Limb (tissue), 2 donors: ENCODE measurements around the gene CYP1A1.
A peak's percentile ranks its signal among the peaks of the same experiment; 100 is the strongest.

Experiments
- DNase-seq, 2 donors: peaks; one replicate each; pipeline ENCODE4 v3.0.0-alpha.2; 2016; ENCODE audit errors: extremely low spot score in 2 of 2

The CYP1A1 gene, protein sequence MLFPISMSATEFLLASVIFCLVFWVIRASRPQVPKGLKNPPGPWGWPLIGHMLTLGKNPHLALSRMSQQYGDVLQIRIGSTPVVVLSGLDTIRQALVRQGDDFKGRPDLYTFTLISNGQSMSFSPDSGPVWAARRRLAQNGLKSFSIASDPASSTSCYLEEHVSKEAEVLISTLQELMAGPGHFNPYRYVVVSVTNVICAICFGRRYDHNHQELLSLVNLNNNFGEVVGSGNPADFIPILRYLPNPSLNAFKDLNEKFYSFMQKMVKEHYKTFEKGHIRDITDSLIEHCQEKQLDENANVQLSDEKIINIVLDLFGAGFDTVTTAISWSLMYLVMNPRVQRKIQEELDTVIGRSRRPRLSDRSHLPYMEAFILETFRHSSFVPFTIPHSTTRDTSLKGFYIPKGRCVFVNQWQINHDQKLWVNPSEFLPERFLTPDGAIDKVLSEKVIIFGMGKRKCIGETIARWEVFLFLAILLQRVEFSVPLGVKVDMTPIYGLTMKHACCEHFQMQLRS

DNA sequence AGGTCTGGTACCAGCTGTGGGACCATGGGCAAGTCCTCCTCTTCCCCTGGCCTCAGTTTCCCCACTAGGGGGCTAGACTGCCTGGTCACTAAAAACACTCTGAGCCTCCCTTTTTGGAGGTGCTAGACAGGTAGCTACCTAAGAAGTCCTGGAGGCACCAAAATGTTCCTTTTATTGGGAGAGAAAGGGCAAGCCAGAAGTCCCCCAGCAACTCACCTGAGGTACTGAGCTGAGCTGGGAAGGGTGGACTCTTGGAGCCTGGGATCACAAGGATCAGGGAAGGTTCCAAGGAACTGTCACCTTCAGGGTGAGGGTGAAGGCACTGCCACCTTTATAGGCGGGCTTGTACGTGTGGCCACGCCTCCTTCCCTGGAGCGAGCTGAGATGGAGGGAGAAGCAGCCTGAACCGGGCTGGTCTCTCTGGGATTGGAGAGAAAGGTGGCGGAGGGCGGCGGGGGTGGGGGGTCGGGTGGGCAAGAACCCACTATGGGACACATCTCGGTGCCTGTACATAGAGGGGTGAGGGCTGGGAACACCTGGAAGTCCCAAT is at the start of gene CYP1A1:
TSS of gene CYP1A1 (minus strand) at position 304 of the 550 bp plus-strand sequence. CDS start 2,431 bp downstream, outside the sequence.
- DNase-seq = no peak

DNA sequence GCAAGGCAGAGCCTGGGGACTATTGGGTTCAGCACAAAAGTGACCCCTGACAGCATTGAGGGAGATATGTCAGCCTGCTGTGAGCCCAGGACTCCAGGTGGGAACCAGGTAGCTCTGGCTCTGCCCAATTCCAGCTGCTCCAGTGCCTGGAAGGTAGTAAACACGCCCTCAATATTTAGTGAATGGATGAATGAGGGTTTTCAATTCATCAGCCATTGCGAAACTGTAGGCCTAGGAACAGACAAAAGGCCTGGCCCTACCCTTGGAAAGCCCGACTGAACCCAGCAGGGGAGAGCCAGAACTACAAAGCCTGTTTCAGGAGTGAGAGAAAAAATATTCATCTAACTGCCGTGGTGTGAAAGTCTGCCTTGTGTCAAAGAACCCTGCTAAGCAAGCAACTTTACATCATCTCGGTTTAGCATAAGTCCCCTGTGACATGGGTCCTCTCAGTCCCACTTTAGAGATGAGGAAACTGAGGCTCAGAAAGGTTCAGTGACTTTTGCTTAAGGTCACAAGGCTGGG is 48.5 kb upstream of the CYP1A1 start:
- DNase-seq = no peak

DNA sequence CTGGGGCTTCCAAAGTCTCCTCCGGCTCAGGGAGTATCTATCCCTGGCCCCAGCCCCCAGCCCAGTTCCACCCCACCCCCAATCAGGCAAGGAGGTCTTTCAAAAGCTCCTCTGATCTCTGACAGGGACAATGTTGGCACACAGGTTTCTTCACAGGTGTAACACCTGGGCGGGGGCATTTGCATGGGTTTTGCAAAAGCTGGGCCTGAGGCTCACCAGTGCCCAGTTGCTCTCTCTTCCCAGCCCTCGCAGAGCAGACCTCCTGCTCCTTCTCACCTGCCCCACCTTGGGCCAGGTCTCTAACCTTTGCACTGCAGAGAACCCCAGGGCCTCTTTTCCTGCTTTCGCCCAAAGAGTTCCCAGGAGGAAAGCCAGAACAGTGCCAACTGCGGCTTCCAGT is 48.0 kb upstream of the CYP1A1 start:
- DNase-seq = no peak

DNA sequence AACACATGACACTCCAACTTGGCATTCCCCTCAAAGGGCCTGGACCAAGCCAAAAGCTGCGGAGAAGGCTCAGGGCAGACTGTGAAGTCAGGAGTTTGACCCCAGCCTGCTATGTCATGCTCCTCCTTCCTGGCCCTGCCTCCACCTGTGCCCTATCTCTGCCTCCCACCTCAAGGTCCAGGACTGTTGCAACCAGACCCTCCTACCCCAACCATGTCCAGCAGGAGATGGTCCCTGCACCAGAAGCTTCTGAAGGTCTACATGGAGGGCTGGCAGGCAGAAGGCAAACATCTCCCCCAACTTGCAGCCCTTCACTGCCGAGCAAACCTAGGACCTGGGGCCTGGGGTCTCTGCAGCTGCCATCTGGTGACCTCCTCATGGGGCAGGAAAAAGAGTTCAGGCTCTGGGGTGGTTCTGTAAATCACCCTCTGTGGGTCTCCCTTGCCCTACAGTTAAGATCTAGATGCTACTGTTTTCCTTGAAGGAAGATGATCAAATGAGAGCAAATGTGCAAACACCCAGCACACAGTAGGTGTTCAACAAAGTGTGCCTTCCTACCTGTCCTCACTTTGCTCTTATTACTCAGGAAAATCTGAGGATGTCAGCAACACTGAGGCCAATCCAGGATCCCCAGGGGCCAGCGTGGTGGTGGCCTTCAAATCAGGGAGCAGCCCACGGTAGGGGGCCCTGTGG is 45.0 kb upstream of the CYP1A1 start:
- no peak for DNase-seq

DNA sequence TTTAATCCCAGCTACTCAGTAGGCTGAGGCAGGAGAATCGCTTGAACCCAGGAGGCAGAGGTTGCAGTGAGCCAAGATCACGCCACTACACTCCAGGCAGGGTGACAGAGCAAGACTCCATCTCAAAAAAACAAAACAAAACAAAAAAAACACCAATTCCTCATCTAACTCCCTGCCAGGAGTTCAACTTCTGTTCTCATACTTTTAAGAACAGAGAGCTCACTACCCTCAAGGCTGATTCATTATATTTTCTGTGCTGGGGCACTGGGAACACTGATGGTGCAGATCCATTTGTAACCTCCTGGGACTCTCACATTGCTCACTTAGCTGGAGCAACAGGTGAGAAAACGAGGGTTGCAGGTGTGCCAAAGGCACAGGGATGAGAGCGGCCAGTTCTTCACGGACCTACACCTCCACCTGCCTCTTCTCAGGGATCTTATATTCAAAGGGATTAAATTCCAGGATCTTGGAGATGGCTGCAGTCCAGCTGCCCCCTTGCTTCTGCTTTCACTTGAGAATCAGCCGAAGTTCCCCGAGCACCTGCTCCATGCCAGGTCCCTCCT is 44.2 kb upstream of the CYP1A1 start:
- DNase-seq = no peak

DNA sequence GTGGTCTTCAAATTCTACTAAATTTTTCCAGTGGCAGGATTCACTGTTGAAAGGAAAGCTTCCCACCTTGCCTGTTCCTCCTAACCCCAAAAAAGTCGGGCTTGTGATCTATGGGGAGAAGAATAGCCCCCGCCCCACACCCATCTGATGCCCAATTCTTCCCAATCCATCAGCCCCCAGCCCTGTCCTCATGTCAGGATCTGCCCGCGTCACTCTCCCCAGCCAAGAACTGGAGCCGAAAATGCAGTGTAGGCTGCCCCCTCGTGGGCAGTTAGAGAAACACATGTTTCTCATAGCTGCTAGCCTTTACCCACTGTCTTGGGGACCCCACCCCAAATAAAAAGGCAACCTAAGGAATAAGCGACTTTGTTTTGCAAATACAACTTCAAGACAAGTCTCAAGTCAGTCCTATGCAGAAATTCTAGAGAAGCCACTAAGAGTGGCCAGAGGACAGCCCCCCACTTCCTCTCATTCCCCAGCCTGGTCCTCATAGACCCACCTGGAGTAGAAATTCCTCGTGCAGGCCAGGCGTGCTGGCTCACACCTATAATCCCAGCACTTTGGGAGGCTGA is 43.5 kb upstream of the CYP1A1 start:
- peak; percentile 75 to 77 for DNase-seq

DNA sequence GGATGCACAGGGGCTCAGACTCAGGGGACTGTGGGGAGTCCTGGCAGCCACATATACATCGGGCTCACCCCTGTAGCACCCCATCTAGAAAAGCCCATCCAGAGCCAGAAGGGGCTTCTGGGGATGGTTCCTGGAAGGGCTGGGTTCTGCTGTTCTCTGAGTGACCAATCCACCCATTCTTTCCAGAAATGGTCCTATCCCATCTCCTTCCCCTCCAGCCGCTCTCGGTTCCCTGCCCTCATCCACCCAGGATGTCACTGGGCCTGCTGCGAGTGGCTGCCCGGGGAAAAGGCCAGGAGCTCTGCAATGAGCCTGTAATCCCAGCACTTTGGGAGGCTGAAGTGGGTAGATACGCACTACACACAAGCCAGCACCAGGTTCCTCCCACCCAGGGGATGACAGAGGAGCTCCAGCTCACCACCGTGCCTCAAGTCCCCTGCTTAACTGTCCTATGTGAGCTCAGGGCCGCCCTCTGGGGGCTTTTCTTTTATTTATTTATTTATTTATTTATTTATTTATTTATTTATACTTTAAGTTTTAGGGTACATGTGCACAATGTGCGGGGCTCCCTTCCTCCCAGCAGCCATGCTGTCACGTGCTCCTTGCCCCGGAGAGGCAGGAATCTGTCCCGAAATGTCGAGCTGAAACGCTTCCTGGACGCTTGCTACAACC is 42.9 kb upstream of the CYP1A1 start:
- DNase-seq = no peak

DNA sequence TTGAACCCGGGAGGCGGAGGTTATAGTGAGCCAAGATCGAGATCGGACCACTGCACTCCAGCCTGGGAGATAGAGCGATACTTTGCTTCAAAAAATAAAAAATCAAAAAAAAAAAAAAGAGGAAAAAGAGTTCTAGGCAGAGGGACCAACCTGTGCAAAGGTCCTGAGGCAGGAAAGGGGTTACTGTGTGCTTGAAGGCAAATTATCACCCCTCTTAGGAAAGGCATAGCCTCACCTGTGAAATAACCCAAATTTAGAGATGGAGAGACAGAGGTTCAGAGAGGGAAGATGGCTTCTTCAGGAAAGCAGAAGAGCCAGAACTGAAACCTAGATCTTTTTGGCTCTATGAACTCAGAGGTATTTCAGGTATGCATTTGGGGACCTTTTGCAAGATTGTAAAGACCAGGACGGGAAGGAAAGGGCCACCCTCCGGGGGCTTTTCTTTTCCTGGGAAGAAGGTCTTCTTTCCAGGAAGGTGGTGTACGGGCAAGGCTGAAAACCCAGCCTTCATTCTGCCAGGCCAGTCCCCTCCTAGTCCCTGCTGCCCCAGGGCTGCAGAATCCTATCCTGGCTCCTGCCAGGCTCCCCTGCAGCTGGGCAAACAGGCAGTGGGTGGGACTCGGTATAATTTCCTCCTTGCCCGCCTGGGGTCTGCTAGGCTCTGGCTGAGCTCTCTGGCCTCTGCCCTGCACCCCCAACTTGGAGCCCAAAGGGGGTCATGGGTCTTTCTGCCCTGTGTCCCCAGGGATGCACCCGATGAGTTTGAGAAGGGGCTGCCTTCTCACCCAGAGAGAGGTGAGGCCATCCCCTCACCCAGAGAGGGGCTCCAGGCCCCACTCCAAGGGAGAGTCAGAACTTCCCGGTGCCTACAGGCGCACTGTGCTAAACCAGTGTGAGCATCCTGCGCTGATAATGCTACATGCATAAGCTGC is 42.1 kb upstream of the CYP1A1 start:
- no peak for DNase-seq

DNA sequence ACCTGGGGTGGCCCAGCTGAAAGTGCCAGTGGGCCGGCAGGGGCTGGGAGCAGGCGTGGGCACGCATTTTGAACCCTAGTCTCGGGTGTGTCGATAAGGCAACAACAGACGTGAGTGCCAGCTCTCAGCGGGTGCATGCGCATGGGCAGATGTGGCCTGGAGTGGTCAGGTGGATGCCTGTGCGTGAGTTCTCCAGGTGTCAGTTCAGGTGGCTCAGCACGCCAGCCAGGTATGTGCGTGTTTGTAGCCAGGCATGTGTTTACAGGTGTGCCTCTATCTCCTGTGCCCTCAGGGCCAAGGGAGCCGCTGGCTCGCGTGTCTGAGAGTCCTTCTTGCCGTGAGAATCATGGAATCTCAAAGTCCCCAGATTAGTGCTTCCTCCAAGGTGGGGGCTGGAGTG is 38.1 kb upstream of the CYP1A1 start:
- no peak for DNase-seq

DNA sequence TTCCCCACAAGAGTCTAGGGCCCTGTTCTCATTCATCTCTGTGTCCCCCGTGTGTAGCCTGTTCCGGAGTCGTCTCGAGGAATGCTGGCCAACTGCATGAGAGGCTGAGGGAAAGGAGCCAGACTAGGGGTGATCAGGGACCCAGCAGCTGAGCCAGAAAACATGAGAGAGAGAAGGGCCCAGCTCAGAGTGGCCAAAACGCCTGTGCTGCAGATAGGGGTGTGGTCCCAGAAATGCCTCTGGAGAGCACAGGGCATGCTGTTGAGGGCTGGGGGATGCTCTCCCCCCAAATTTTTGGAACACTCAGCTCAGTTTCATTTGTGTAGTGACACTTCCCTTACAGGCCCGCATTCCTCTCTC is 37.4 kb upstream of the CYP1A1 start:
- DNase-seq = no peak

DNA sequence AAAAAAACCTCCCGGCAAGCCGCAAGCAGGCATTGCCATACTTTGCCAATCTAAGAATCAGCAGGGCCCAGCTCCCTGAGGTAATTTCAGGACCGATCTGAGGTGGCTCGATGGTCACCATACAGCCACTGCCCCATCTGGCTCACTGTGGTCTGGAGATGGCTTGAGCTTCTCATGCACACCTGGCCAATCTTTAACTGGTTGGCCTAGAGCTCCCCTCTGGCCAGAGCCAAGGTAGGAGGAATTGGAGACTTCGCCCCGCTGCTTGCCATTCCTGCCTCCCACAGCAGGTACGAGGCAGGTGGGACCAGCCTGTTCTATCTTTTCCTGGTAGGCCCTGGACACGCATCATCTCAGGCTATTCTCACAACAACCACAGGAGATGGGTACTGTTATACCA is 33.4 kb upstream of the CYP1A1 start:
- DNase-seq = no peak

DNA sequence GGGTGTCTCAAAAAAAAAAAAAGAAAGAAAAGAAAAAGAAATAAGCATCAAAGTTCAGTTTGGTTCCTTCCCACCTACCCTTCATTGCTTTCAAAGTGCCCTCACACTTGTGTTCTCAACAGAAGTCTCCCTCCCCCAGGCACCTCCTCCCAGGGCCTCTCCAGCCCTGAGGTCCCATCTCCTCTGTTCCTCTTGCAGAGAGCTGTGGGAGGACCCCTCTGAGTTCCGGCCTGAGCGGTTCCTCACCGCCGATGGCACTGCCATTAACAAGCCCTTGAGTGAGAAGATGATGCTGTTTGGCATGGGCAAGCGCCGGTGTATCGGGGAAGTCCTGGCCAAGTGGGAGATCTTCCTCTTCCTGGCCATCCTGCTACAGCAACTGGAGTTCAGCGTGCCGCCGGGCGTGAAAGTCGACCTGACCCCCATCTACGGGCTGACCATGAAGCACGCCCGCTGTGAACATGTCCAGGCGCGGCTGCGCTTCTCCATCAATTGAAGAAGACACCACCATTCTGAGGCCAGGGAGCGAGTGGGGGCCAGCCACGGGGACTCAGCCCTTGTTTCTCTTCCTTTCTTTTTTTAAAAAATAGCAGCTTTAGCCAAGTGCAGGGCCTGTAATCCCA is 29.4 kb upstream of the CYP1A1 start:
- no peak for DNase-seq

DNA sequence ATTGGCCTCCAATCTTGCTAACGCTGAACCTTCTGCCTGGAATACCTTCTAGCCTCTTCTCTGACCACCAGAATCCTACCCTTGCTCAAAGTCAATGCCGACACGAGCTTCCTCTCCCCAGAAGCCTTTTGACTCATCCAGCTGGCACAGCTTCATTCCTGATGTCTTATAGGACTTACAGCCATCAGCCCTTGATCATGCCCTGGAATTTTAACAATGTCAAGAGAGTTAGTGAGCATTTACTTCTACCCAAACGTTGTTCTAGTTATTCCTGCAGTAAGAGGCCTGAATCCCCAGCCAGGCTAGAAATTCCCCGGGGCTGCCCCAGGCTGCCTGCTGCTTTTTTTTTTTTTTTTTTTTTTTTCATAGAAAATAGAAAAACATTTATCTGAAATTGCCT is 27.2 kb upstream of the CYP1A1 start:
- no peak for DNase-seq

DNA sequence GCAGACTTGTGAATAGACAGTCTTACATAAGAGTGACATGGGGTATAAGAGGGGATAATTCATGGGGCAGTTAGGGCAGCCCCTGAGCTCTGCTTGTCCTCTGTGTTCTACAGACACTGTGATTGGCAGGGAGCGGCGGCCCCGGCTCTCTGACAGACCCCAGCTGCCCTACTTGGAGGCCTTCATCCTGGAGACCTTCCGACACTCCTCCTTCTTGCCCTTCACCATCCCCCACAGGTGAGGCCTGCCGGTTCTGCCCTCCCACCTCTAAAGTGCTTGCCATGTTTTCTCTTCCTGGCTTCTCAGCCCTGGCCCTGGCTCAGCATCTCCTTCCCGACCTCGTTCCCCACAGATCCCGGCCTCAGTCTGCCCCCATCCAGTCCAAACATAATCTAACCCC is 26.7 kb upstream of the CYP1A1 start:
- no peak for DNase-seq

DNA sequence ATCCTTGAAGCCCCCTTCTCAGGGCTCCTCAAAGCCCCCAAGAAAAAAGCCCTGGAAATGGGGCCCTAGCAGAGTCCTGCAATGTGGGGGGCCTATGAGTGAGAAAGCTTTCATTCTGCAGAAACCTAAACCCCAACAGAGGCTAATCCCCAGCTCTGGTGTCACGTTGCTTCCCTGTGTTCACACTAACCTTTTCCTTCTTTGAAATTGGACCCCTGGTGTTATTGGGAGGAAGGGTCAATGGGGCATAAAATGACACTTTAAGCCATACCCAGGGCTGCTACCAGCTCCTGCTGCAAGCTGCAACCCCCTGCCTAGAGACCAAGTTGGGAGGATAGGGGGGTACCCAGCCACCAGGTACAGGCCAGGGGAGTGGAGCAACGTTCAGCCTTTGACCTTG is 25.4 kb upstream of the CYP1A1 start:
- no peak for DNase-seq

DNA sequence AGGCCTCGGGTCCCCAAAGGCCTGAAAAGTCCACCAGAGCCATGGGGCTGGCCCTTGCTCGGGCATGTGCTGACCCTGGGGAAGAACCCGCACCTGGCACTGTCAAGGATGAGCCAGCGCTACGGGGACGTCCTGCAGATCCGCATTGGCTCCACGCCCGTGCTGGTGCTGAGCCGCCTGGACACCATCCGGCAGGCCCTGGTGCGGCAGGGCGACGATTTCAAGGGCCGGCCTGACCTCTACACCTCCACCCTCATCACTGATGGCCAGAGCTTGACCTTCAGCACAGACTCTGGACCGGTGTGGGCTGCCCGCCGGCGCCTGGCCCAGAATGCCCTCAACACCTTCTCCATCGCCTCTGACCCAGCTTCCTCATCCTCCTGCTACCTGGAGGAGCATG is 24.5 kb upstream of the CYP1A1 start:
- no peak for DNase-seq

DNA sequence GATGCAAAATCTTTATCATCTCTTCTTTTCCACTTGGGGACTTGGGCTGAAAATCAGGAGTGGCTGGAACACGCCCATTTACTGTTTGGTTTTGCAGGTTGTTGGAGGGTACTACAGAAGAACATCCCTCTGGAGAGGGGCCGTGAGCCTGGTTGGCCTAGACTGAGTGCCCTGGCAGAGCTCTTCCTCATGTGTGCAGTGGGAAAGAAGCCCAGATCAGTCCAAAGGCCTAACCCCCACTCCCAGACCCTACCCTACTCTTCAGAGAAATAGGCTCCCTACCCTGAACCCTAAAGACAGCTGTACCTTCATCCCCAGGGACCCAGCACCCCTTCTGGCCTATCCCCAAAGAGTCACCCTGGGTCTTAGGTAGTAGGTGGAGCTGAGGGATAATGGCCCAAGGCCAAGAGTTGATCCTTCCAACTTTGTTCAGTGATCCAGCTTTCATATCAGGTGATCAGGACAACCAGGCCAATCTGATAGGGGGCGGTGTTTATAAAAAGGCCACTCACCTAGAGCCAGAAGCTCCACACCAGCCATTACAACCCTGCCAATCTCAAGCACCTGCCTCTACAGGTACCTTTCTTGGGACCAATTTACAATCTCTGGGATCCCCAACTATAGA is 23.1 kb upstream of the CYP1A1 start, which contains the start of gene CYP1A2:
TSS of gene CYP1A2 (plus strand) at position 524 of the 625 bp plus-strand sequence. CDS start 894 bp downstream, outside the sequence.
- no peak for DNase-seq

DNA sequence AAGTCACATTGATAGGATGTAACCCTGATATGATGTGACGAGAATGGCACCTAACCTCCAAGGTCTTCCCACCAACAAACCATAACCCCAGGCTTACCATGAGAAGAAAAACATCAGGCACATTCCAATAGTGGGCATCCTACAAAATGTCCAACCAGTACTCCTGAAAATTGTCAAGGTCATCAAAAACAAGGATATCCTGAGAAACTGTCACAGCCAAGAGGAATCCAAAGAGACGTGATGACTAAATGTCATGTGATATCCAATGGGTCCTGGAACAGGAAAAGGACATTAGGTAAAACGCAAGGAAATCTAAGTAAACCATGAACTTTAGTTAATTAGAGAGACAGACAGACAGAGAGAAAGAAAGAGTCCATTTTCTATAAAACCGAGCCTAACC is 21.1 kb upstream of the CYP1A1 start:
- DNase-seq = no peak

DNA sequence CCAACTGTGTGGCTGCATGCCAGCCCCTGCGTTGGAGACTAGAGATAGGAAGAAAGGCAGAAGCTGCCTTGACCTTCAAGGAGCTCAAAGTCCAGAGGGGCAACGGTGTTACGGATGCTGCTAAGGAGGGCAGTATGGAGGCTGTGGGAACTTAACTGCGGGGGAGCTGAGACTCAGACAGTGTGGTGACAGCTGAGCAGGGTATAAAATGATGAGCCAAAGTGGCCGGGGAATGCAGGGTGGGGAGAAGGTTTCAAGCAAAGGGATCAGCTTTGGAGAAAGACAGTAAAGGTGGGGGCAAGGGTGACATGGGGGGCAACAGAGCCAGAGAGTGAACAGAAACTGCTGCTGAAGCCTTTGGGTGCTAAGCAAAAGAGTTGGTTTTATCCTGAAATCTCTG is 17.1 kb upstream of the CYP1A1 start:
- no peak for DNase-seq
